GM12873 (cell line): ENCODE results near the gene SPOCK1.

ENCODE experiments used
- CTCF ChIP-seq: IDR thresholded peaks from 2 replicates; pipeline ENCODE4 v1.5.1; 2012; ENCODE audit warnings: low read depth, mild to moderate bottlenecking, moderate library complexity, low read length, control low read depth; ENCODE audit not compliant: insufficient read depth; ENCODE audit errors: missing control alignments

SPOCK1 gene

GRCh38 chr5:137379555-137380286 lies 119.4 kb downstream of the SPOCK1 start:
- no peak for TF ChIP-seq CTCF

GRCh38 chr5:137375741-137376526 lies 123.2 kb downstream of the SPOCK1 start:
- TF ChIP-seq CTCF = no peak

- TF ChIP-seq CTCF = no peak
Measured at GRCh38 chr5:137374110-137374714, 124.9 kb downstream of the SPOCK1 start.

- no peak for TF ChIP-seq CTCF
Measured at GRCh38 chr5:137372773-137373160, 126.4 kb downstream of the SPOCK1 start.

- no peak for TF ChIP-seq CTCF
Measured at GRCh38 chr5:137372016-137372772, 126.9 kb downstream of the SPOCK1 start.

GRCh38 chr5:137370096-137371071 lies 128.7 kb downstream of the SPOCK1 start:
- no peak for TF ChIP-seq CTCF
